ENCODE results near the gene GSC2.

DNA sequence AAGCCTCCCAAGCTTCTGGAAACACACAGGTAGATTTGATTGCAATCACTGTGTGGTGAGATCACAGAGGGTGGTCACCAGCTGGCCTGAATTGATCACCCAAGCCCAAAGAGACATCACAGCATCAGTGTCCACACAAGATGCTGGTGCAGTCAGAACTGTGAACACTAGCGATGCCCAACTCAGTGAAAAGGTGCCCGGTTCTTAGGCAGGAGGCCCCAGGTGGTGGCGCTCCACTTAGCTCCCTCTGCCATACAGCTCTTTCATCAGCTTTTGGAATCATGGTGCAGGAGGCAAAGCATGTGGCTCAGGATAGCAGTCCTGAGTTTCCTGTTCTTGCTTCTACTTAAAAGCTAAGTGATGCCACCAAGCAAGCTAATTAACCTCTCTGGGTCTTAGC is 39.0 kb downstream of the GSC2 start:
- TF ChIP-seq, protein P1, sequence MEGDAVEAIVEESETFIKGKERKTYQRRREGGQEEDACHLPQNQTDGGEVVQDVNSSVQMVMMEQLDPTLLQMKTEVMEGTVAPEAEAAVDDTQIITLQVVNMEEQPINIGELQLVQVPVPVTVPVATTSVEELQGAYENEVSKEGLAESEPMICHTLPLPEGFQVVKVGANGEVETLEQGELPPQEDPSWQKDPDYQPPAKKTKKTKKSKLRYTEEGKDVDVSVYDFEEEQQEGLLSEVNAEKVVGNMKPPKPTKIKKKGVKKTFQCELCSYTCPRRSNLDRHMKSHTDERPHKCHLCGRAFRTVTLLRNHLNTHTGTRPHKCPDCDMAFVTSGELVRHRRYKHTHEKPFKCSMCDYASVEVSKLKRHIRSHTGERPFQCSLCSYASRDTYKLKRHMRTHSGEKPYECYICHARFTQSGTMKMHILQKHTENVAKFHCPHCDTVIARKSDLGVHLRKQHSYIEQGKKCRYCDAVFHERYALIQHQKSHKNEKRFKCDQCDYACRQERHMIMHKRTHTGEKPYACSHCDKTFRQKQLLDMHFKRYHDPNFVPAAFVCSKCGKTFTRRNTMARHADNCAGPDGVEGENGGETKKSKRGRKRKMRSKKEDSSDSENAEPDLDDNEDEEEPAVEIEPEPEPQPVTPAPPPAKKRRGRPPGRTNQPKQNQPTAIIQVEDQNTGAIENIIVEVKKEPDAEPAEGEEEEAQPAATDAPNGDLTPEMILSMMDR (conservative IDR thresholded peaks at IDR 0.05; ENCODE audit: low read depth, low read length) = no peak
- TF ChIP-seq CEBPB (IDR thresholded peaks at IDR 0.05; ENCODE audit: low read depth, low read length) (no peak), FOS (IDR thresholded peaks at IDR 0.05; ENCODE audit: low read depth, low read length) (no peak)

Data from IMR-90 (cell line).